ENCODE results near the gene OPRL1.

OPRL1 gene

GRCh38 chr20:64101731-64102621 lies 22.1 kb downstream of the OPRL1 start:
- TF ChIP-seq FOXP2 (optimal IDR thresholded peaks at IDR 0.05; ENCODE audit: borderline replicate concordance, extremely low read depth, extremely low read length, insufficient read depth) (no peak), SIN3A (IDR thresholded peaks at IDR 0.05; ENCODE audit: borderline replicate concordance, insufficient read depth, low read length) (no peak), POLR2AphosphoS5 (IDR thresholded peaks at IDR 0.05; ENCODE audit: low read depth, low read length) (no peak), TAF1 (IDR thresholded peaks at IDR 0.05; ENCODE audit: borderline replicate concordance, insufficient read depth, low read length) (no peak)
- TF ChIP-seq, protein P1, sequence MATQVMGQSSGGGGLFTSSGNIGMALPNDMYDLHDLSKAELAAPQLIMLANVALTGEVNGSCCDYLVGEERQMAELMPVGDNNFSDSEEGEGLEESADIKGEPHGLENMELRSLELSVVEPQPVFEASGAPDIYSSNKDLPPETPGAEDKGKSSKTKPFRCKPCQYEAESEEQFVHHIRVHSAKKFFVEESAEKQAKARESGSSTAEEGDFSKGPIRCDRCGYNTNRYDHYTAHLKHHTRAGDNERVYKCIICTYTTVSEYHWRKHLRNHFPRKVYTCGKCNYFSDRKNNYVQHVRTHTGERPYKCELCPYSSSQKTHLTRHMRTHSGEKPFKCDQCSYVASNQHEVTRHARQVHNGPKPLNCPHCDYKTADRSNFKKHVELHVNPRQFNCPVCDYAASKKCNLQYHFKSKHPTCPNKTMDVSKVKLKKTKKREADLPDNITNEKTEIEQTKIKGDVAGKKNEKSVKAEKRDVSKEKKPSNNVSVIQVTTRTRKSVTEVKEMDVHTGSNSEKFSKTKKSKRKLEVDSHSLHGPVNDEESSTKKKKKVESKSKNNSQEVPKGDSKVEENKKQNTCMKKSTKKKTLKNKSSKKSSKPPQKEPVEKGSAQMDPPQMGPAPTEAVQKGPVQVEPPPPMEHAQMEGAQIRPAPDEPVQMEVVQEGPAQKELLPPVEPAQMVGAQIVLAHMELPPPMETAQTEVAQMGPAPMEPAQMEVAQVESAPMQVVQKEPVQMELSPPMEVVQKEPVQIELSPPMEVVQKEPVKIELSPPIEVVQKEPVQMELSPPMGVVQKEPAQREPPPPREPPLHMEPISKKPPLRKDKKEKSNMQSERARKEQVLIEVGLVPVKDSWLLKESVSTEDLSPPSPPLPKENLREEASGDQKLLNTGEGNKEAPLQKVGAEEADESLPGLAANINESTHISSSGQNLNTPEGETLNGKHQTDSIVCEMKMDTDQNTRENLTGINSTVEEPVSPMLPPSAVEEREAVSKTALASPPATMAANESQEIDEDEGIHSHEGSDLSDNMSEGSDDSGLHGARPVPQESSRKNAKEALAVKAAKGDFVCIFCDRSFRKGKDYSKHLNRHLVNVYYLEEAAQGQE (IDR thresholded peaks at IDR 0.05; ENCODE audit: insufficient read depth in 1 of 2, low read depth in 2 of 2, low read length in 2 of 2): no peak

- TF ChIP-seq, protein P1 (IDR thresholded peaks at IDR 0.05; ENCODE audit: insufficient read depth in 1 of 2, low read depth in 2 of 2, low read length in 2 of 2): no peak
- TF ChIP-seq FOXP2 (optimal IDR thresholded peaks at IDR 0.05; ENCODE audit: borderline replicate concordance, extremely low read depth, extremely low read length, insufficient read depth): no peak
- no peak for TF ChIP-seq POLR2AphosphoS5 (IDR thresholded peaks at IDR 0.05; ENCODE audit: low read depth, low read length)
- TF ChIP-seq TAF1 (IDR thresholded peaks at IDR 0.05; ENCODE audit: borderline replicate concordance, insufficient read depth, low read length): no peak
- no peak for TF ChIP-seq SIN3A (IDR thresholded peaks at IDR 0.05; ENCODE audit: borderline replicate concordance, insufficient read depth, low read length)
These were observed 22.9 kb downstream of the OPRL1 start for GRCh38 chr20:64102647-64103354.

GRCh38 chr20:64103871-64104666 lies 24.2 kb downstream of the OPRL1 start:
- no peak for TF ChIP-seq SIN3A (IDR thresholded peaks at IDR 0.05; ENCODE audit: borderline replicate concordance, insufficient read depth, low read length)

DNA sequence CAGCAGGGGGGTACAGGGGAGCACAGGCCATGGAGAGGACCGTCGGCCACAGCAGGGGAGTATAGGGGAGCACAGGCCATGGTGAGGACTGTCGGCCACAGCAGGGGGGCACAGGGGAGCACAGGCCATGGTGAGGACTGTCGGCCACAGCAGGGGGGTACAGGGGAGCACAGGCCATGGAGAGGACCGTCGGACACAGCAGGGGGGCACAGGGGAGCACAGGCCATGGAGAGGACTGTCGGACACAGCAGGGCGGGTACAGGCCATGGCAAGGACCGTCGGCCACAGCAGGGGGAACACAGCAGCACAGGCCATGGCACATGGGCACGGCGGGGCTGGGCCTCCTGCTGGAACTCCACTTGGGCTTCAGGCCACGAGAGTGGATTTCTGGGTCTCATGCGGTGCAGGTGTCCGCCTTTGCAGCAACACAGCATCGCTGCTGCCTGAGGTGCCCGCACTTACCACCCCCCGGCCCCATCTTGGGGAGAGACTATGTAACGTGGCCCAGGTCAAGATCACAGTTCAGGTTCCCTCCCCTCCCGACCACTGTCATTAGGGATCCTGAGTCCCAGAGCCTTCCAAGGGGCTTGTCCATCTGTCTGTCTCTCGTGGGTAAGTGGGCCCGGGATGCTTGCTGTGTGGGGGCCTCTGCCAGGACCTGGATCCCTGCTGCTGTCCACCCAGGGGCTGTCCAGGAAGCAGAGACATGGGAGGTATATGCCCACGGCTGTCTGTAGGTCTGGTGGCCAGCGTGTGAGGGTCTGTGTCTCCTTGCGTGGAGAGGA lies 25.0 kb downstream of the OPRL1 start:
- TF ChIP-seq SIN3A (IDR thresholded peaks at IDR 0.05; ENCODE audit: borderline replicate concordance, insufficient read depth, low read length) (no peak), TAF1 (IDR thresholded peaks at IDR 0.05; ENCODE audit: borderline replicate concordance, insufficient read depth, low read length) (no peak), POLR2AphosphoS5 (IDR thresholded peaks at IDR 0.05; ENCODE audit: low read depth, low read length) (no peak), FOXP2 (optimal IDR thresholded peaks at IDR 0.05; ENCODE audit: borderline replicate concordance, extremely low read depth, extremely low read length, insufficient read depth) (no peak)
- TF ChIP-seq, protein P1 (IDR thresholded peaks at IDR 0.05; ENCODE audit: insufficient read depth in 1 of 2, low read depth in 2 of 2, low read length in 2 of 2): no peak
